ENCODE data around the gene SLC9A2. TPM values are rescaled to one million over a fixed set of nuclear protein-coding genes. Genes with fewer than 3 reads are reported as not detected.
A peak's percentile ranks its signal among the peaks of the same experiment; 100 is the strongest.

Gene SLC9A2
- total RNA-seq, 2 donors from 2014 or later = 0.22 TPM; not detected in 1

- no peaks in the 10 kb centered on the region for H3K4me1 ChIP-seq
- H3K9me3 ChIP-seq = no peaks in the 10 kb centered on the region
- no peak for DNase-seq (ENCODE audit: low spot score)
- TF ChIP-seq CTCF (IDR thresholded peaks at IDR 0.05) = no peak
- no peak overlapping the region for H3K4me3 ChIP-seq
- H3K27ac ChIP-seq = no peak overlapping the region
- no peaks in the 10 kb centered on the region for H3K36me3 ChIP-seq
- H3K27me3 ChIP-seq = no peaks in the 10 kb centered on the region
Measured at GRCh38 chr2:102604769-102605168, 14.6 kb upstream of the SLC9A2 start.

- Histone ChIP-seq H3K4me3 (no peak overlapping the region), H3K27me3 (no peaks in the 10 kb centered on the region), H3K9me3 (no peaks in the 10 kb centered on the region), H3K36me3 (no peaks in the 10 kb centered on the region), H3K27ac (no peak overlapping the region), H3K4me1 (no peaks in the 10 kb centered on the region)
- TF ChIP-seq CTCF (IDR thresholded peaks at IDR 0.05) = no peak
- DNase-seq (ENCODE audit: low spot score) = no peak
Measured at GRCh38 chr2:102606353-102606752, 13.0 kb upstream of the SLC9A2 start.

GRCh38 chr2:102615620-102616436 is 3.5 kb upstream of the SLC9A2 start:
- no peaks in the 10 kb centered on the region for H3K36me3 ChIP-seq
- peaks cover 0 to 8% of the 10 kb centered on the region in 2 donors for H3K27me3 ChIP-seq
- DNase-seq (ENCODE audit: low spot score) = no peak
- H3K27ac ChIP-seq = no peak overlapping the region
- H3K4me3 ChIP-seq = no peak overlapping the region
- TF ChIP-seq CTCF (IDR thresholded peaks at IDR 0.05) = peak in 1 of 2 donors; percentile 77
- peaks cover 0 to 18% of the 10 kb centered on the region in 2 donors for H3K4me1 ChIP-seq
- no peaks in the 10 kb centered on the region for H3K9me3 ChIP-seq

- peaks cover 0 to 8% of the 10 kb centered on the region in 2 donors for H3K27me3 ChIP-seq
- TF ChIP-seq CTCF (IDR thresholded peaks at IDR 0.05) = no peak
Measured at GRCh38 chr2:102618452-102619413, 620 bp upstream of the SLC9A2 start.

GRCh38 chr2:102620332-102620731 is 979 bp downstream of the SLC9A2 start:
- no peak for DNase-seq (ENCODE audit: low spot score)
- H3K27ac ChIP-seq = no peak overlapping the region
- no peaks in the 10 kb centered on the region for H3K9me3 ChIP-seq
- no peak overlapping the region for H3K4me3 ChIP-seq
- TF ChIP-seq CTCF (IDR thresholded peaks at IDR 0.05) = no peak
- peaks cover 0 to 8% of the 10 kb centered on the region in 2 donors for H3K27me3 ChIP-seq
- no peaks in the 10 kb centered on the region for H3K36me3 ChIP-seq
- peaks cover 0 to 18% of the 10 kb centered on the region in 2 donors for H3K4me1 ChIP-seq

More at GRCh38 chr2:102618452-102619413, 620 bp upstream of the SLC9A2 start:
- Histone ChIP-seq H3K36me3 (no peaks in the 10 kb centered on the region), H3K9me3 (no peaks in the 10 kb centered on the region), H3K27ac (no peak overlapping the region), H3K4me3 (peak overlapping the region; percentile 22 to 50), H3K4me1 (peaks cover 0 to 18% of the 10 kb centered on the region in 2 donors)
- no peak for DNase-seq (ENCODE audit: low spot score)

All from right atrium auricular region (tissue), 2 donors.